Epithelial cell of proximal tubule (primary cell): ENCODE data around the gene SLC37A1. TPM values are rescaled to one million over a fixed set of nuclear protein-coding genes. Genes with fewer than 3 reads are reported as not detected.

Experiments used
- DNase-seq: peaks from one replicate; pipeline ENCODE4 v3.0.0-alpha.2; 2011; ENCODE audit warnings: low read depth
- H3K4me3 ChIP-seq: 2 replicates; pipeline ENCODE4 v1.5.1; 2011; ENCODE audit warnings: low read depth, mild to moderate bottlenecking, low read length
- total RNA-seq: library from RNA; depleted of rRNA; stranded (reverse); fragments of >200 nt; gene quantifications from 2 replicates; pipeline ENCODE4 v1.2.3, GENCODE V29; 2015
- TF ChIP-seq, protein P1 (sequence below): conservative IDR thresholded peaks from 2 replicates; pipeline ENCODE4 v1.5.1; 2012; ENCODE audit warnings: low read depth, mild to moderate bottlenecking, low read length

The SLC37A1 gene
- total RNA-seq, 1 donor from 2014 or later, result 16.4 TPM

DNA sequence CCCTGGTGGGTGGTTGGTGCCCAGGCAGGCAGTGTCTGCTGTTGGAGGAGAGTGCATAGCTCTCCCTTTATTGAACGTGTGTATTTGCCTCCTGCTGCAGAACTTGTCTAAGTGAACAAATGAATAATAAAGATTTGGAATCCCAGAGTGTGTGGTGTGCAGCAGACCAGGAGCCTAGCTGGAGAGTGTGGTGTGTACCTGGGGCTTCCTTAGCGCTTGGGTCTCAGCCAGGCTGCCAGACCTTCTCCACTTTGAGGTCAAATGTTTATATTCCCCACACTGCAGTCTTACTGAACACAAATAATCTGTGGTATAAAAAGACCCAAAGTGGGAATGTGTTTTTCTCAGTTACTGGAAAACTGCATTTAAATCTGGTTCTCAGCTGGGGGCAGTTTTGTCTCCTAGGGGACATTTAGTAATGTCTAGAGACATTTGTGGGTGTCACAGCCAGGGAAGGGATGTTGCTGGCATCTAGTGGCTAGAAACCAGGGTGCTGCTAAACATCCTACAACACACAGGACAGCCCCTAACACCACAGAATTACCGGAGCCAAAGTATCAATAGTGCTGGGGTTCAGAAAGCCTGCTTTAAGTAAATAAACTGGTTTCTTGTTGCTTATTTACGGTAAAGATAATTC, 23.6 kb downstream of the SLC37A1 start:
- DNase-seq, result no peak
- H3K4me3 ChIP-seq, result no peak overlapping the region
- TF ChIP-seq, protein P1, sequence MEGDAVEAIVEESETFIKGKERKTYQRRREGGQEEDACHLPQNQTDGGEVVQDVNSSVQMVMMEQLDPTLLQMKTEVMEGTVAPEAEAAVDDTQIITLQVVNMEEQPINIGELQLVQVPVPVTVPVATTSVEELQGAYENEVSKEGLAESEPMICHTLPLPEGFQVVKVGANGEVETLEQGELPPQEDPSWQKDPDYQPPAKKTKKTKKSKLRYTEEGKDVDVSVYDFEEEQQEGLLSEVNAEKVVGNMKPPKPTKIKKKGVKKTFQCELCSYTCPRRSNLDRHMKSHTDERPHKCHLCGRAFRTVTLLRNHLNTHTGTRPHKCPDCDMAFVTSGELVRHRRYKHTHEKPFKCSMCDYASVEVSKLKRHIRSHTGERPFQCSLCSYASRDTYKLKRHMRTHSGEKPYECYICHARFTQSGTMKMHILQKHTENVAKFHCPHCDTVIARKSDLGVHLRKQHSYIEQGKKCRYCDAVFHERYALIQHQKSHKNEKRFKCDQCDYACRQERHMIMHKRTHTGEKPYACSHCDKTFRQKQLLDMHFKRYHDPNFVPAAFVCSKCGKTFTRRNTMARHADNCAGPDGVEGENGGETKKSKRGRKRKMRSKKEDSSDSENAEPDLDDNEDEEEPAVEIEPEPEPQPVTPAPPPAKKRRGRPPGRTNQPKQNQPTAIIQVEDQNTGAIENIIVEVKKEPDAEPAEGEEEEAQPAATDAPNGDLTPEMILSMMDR, result peak; percentile 56

DNA sequence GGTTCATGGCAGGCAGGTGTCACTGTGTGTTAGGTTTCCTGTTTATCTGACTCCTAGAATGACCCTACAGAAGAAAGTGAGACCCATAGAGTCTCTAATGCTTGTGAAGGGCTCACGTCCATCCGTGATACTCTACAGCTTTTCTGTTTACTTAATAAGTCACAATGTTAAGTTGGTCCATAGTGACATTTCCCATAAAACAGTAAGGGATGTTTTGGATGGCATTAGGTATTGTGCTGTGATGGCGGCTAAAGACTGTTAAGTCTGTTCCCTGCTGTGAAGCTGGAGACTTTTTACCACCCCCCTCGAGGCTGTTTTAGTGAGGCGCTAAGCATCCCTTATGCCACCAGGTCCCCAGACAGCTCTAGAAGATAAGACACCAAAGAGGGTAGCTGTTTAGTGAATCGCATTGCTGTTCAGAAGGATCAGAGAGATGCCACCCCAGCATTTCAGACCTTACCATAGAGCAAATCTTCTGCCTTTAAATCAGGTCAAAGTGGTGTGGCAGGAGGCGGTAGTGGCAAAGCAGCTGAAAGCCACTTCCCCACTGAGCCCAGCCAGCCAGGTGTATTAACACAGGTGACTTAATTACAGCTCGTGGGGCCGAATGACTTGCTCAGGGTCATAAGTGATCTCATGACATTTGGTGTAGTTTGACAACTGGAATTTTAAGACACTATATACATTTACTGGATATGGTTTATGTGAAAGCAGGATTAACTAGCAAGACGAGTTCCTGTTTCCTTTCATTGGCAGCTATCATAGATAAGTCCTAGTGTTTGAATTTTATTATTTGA, 25.0 kb downstream of the SLC37A1 start:
- DNase-seq, result no peak
- TF ChIP-seq, protein P1, result no peak
- H3K4me3 ChIP-seq, result no peak overlapping the region

DNA sequence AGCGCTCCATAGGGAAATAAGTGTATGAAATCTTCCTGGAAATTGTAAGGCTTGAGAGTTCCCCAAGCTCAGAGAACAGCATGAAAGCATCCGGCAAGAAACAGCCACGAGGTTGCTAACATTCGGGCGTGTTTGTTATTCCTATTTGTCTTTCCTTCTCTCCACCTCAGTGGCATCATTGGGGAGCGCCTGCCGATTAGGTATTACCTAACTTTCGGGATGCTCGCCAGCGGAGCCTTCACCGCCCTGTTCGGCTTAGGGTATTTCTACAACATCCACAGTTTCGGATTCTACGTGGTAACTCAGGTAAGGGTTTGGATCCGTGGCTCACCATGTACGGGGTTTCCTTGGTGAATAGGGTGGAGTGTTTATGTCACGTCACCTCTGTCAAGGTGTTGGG, 25.7 kb downstream of the SLC37A1 start:
- DNase-seq, result no peak
- no peak overlapping the region for H3K4me3 ChIP-seq
- TF ChIP-seq, protein P1, result no peak

DNA sequence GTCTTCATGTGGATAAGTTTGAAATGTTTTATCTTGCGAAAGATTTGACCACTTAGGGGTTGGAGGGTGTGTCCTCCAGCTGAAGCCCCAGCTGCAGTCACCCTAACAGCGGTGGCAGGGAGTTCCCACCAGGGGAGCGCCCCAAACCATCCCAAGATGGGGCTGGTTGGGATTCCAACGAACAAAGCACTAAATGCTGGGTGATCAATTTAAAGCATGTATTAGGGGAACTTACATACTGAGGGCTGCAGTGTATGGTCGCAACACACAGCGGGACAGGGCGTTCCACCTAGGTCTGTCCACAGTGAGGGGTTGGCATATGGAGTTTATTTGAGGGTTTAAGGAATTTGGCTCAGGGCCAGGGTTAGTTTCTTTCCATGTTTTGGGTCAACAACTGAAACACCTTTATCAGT, 26.3 kb downstream of the SLC37A1 start:
- TF ChIP-seq, protein P1, result peak; percentile 28
- no peak overlapping the region for H3K4me3 ChIP-seq
- no peak for DNase-seq

DNA sequence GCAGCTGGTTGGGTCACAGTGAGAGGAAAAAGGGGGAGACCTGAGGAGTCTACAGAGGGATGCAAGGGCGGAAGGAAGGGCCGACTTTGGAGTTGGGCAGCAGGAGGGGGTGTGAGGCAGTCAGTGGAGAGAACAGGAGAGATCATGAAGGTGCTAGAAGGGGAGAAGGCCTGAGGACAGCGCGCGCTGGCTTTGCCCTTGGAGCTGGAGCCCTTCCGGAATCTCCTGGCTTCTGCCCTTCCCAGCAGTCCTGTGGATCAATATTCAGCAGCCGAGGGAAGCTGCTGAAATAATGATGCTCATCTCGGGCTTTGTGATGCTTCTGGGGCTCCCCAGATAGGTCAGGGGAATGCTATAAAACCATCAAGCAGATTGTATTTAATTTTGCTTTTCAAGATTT, 26.7 kb downstream of the SLC37A1 start:
- TF ChIP-seq, protein P1, result no peak
- no peak overlapping the region for H3K4me3 ChIP-seq
- DNase-seq, result no peak

DNA sequence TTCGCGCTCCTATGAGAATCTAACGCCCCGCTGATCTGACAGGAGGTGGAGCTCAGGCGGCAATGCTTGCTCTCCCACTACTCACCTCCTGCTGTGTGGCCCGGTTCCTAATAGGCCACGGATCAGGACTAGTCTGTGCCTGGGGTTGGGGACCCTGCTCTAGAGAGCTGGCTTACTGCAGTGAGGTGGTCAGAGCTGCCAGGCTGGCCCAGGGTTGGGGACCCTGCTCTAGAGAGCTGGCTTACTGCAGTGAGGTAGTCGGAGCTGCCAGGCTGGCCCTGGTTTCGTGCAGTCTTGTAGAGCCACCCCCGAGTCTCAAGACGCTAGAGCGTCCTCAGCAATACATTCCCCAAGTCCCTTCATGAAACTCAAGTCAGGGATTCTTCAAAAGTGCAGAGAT, 27.5 kb downstream of the SLC37A1 start:
- TF ChIP-seq, protein P1, result no peak
- no peak overlapping the region for H3K4me3 ChIP-seq
- no peak for DNase-seq
